Liver (tissue), 3 donors: ENCODE data around the gene MDH1B.

Experiments
- JUND ChIP-seq, 2 donors: IDR thresholded peaks; 2 replicates each; pipeline ENCODE4 v1.6.1; 2016; ENCODE audit warnings: antibody characterized with exemption in 2 of 2
- TAF1 ChIP-seq: conservative IDR thresholded peaks from 2 replicates; pipeline ENCODE4 v1.6.1; 2016; ENCODE audit warnings: antibody characterized with exemption, mild to moderate bottlenecking
- TF ChIP-seq, protein P1 (sequence below): fragments of 150-350 bp; IDR thresholded peaks from 2 replicates; pipeline ENCODE4 v1.5.1; 2017; ENCODE audit warnings: improper control_type of control experiment, low read depth, low read length; ENCODE audit not compliant: missing input control
- donor health status: healthy.
- donor health status: healthy.

DNA sequence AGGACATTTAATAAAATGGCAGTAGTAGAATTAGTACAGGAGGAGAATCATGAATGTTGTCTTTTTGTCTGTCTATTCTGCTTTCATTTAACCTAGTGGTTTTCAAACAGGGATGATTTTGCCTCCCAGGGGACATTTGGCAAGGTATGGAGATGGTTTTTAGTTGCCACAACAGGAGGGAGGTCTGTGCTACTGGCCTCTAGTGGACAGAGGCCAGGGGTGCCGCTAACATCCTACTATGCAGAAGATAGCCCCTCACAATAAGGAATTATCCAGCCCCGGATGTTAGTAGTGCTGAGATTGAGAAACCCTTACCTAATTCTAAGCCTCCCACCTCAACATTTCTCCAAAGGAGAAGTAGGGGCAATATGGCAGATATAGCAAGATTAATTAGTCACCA, 18.6 kb upstream of the MDH1B start:
- TF ChIP-seq TAF1 = no peak
- TF ChIP-seq JUND (IDR thresholded peaks at IDR 0.05) = no peak
- TF ChIP-seq, protein P1, sequence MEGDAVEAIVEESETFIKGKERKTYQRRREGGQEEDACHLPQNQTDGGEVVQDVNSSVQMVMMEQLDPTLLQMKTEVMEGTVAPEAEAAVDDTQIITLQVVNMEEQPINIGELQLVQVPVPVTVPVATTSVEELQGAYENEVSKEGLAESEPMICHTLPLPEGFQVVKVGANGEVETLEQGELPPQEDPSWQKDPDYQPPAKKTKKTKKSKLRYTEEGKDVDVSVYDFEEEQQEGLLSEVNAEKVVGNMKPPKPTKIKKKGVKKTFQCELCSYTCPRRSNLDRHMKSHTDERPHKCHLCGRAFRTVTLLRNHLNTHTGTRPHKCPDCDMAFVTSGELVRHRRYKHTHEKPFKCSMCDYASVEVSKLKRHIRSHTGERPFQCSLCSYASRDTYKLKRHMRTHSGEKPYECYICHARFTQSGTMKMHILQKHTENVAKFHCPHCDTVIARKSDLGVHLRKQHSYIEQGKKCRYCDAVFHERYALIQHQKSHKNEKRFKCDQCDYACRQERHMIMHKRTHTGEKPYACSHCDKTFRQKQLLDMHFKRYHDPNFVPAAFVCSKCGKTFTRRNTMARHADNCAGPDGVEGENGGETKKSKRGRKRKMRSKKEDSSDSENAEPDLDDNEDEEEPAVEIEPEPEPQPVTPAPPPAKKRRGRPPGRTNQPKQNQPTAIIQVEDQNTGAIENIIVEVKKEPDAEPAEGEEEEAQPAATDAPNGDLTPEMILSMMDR = peak; percentile 18
